HepG2 (cell line): Measurements from ENCODE around the gene PSAP. TPM values are rescaled to one million over a fixed set of nuclear protein-coding genes. Genes with fewer than 3 reads are reported as not detected.

ENCODE experiments used
- ATAC-seq: fragments of 200-7000 bp; cut with Tn5 transposase; 3 replicates; pipeline ENCODE4 v1.9.1; 2020; ENCODE audit warnings: mild to moderate bottlenecking, moderate library complexity
- BruUV-seq: library from RNA; stranded (reverse); fragments of 400-500 nt; replicated peaks from 2 replicates; lab custom pipeline; 2021; lab: Mats Ljungman, UMichigan
- CTCF ChIA-PET: fragments of 300-600 bp; formaldehyde crosslinking; extraction: SDS; loops from one replicate; lab custom pipeline; 2021; ENCODE audit warnings: low total read pairs, inconsistent platforms, low intra/inter-chr PET ratio; lab: Yijun Ruan, JAX
- POLR2A ChIA-PET: fragments of 350-600 bp; sonication (Branson Sonifier 250); formaldehyde crosslinking; loops from one replicate; lab custom pipeline; 2020; ENCODE audit warnings: antibody characterized with exemption, inconsistent platforms; lab: Yijun Ruan, JAX
- DNase-seq: peaks from one replicate; pipeline ENCODE4 v3.0.0-alpha.2; 2015; ENCODE audit warnings: low spot score
- FAIRE-seq: peaks from 3 replicates; lab custom pipeline; 2011; peaks lifted over from hg19 to GRCh38; lab: Jason Lieb, UNC
- H2AFZ ChIP-seq: one replicate; pipeline ENCODE4 v1.6.1; 2011; ENCODE audit warnings: low read length, inconsistent platforms
- H3K27ac ChIP-seq: fragments of 300-600 bp; 3 replicates; pipeline ENCODE4 v1.8.0; 2011; ENCODE audit warnings: mixed run types, mild to moderate bottlenecking, mixed read lengths, low read length, inconsistent platforms; ENCODE audit not compliant: insufficient read depth; ENCODE audit errors: extremely low read length
- H3K27me3 ChIP-seq, 2 experiments: fragments of 200-600 bp in 1 of 2; 2 replicates in 1 of 2; 3 replicates in 1 of 2; pipeline versions ENCODE4 v1.6.0 to v1.8.0; 2011; ENCODE audit warnings: low read length in 2 of 2, mild to moderate bottlenecking in 2 of 2, moderate library complexity in 2 of 2, inconsistent platforms in 1 of 2; ENCODE audit not compliant: insufficient read depth in 2 of 2, control insufficient read depth in 1 of 2
- H3K36me3 ChIP-seq, 2 experiments: fragments of 200-600 bp in 1 of 2; replicated peaks in 1 of 2; 2 replicates in 1 of 2; 3 replicates in 1 of 2; pipeline versions ENCODE4 v1.5.1 to v1.8.0; 2011; ENCODE audit warnings: low read length in 2 of 2, inconsistent platforms in 1 of 2; ENCODE audit not compliant: insufficient read depth in 2 of 2, control insufficient read depth in 1 of 2
- H3K4me1 ChIP-seq: 2 replicates; pipeline ENCODE4 v1.5.1; 2012; ENCODE audit warnings: low read length, inconsistent platforms; ENCODE audit not compliant: insufficient read depth
- H3K4me2 ChIP-seq: 2 replicates; pipeline ENCODE4 v1.6.0; 2011; ENCODE audit warnings: low read depth, low read length, inconsistent platforms
- H3K4me3 ChIP-seq, 3 experiments: fragments of 200-600 bp in 1 of 3; sonication (generic), shearing (Covaris generic) in 1 of 3; replicated peaks in 1 of 3; 2 replicates each; pipeline ENCODE4 v1.5.1; 2011 to 2016; ENCODE audit warnings: low read length in 3 of 3, inconsistent platforms in 2 of 3, low read depth in 2 of 3, mild to moderate bottlenecking in 2 of 3, control low read depth in 1 of 3, mixed read lengths in 1 of 3; ENCODE audit not compliant: insufficient read depth in 1 of 3
- H3K79me2 ChIP-seq: one replicate; pipeline ENCODE4 v1.6.1; 2011; ENCODE audit warnings: low read length, inconsistent platforms; ENCODE audit not compliant: insufficient read depth
- H3K9ac ChIP-seq: 2 replicates; pipeline ENCODE4 v1.6.0; 2011; ENCODE audit warnings: mild to moderate bottlenecking, low read depth, low read length, inconsistent platforms; ENCODE audit not compliant: insufficient read depth
- H3K9me3 ChIP-seq: 2 replicates; pipeline ENCODE4 v1.5.1; 2012; ENCODE audit warnings: mild to moderate bottlenecking, low read length
- H4K20me1 ChIP-seq: 2 replicates; pipeline ENCODE4 v1.6.0; 2011; ENCODE audit warnings: inconsistent platforms, mild to moderate bottlenecking, low read length, moderate library complexity; ENCODE audit not compliant: insufficient read depth
- MED8 ChIP-seq: sonication (generic); formaldehyde crosslinking; IDR thresholded peaks from 2 replicates; pipeline ENCODE4 v1.8.1; 2023; ENCODE audit warnings: mild to moderate bottlenecking, missing genetic modification reagents; ENCODE audit not compliant: insufficient replicate concordance
- NFKBIZ ChIP-seq: IDR thresholded peaks from 2 replicates; pipeline ENCODE4 v1.6.1; 2018; ENCODE audit warnings: missing genetic modification reagents, missing compliant biosample characterization
- NFYB ChIP-seq: sonication (generic); formaldehyde crosslinking; IDR thresholded peaks from 2 replicates; pipeline ENCODE4 v1.4.0; 2020; ENCODE audit warnings: missing genetic modification reagents
- NPAS2 ChIP-seq: sonication (generic); formaldehyde crosslinking; IDR thresholded peaks from 2 replicates; pipeline ENCODE4 v1.8.0; 2022; ENCODE audit warnings: mild to moderate bottlenecking, missing genetic modification reagents, borderline replicate concordance
- NR2F1 ChIP-seq, 2 experiments: fragments of 450-650 bp in 1 of 2; formaldehyde crosslinking in 1 of 2; IDR thresholded peaks; 2 replicates each; pipeline versions ENCODE4 v1.5.0 to v1.6.1; 2016 to 2020; ENCODE audit warnings: mild to moderate bottlenecking in 1 of 2, missing compliant biosample characterization in 1 of 2, missing genetic modification reagents in 1 of 2, moderate library complexity in 1 of 2
- TCF7 ChIP-seq: sonication (generic); IDR thresholded peaks from 2 replicates; pipeline ENCODE4 v1.6.1; 2016; ENCODE audit warnings: antibody characterized with exemption, low read depth
- ZNF17 ChIP-seq: sonication (generic); formaldehyde crosslinking; IDR thresholded peaks from 2 replicates; pipeline ENCODE4 v1.5.0; 2020; ENCODE audit warnings: mild to moderate bottlenecking, missing genetic modification reagents
- ZNF235 ChIP-seq: sonication (generic); formaldehyde crosslinking; IDR thresholded peaks from 2 replicates; pipeline ENCODE4 v1.8.1; 2023; ENCODE audit warnings: mild to moderate bottlenecking, missing genetic modification reagents, borderline replicate concordance
- ZNF552 ChIP-seq: sonication (generic); formaldehyde crosslinking; IDR thresholded peaks from 2 replicates; pipeline ENCODE4 v1.9.0; 2022; ENCODE audit warnings: missing genetic modification reagents, mild to moderate bottlenecking, borderline replicate concordance
- ZNF598 ChIP-seq: sonication (generic); formaldehyde crosslinking; IDR thresholded peaks from 2 replicates; pipeline ENCODE4 v1.5.1; 2020; ENCODE audit warnings: mild to moderate bottlenecking, missing genetic modification reagents, borderline replicate concordance
- ZNF780A ChIP-seq: sonication (generic); formaldehyde crosslinking; IDR thresholded peaks from 2 replicates; pipeline ENCODE4 v1.8.0; 2022; ENCODE audit warnings: mild to moderate bottlenecking, missing genetic modification reagents, moderate library complexity
- ZSCAN22 ChIP-seq: sonication (generic); formaldehyde crosslinking; IDR thresholded peaks from 2 replicates; pipeline ENCODE4 v1.4.0; 2020; ENCODE audit warnings: mild to moderate bottlenecking, missing genetic modification reagents
- WGBS: methylation state at CpG from one replicate; pipeline ENCODE4 v1.1.6; 2017; ENCODE audit warnings: low lambda C conversion rate; 5-methylcytosine and 5-hydroxymethylcytosine counted together
- in situ Hi-C: cut with HindIII; loops from 2 replicates; pipeline ENCODE4 v1.10.0; 2017; ENCODE audit warnings: low pct_unique_long_range_greater_than_20kb; ENCODE audit not compliant: extremely low pct_ligation_motif_present
- intact Hi-C: fragments of 100-400 bp; cut with micrococcal nuclease; formaldehyde crosslinking; loops from one replicate; pipeline ENCODE4 v1.10.0; 2022; ENCODE audit not compliant: unreplicated experiment
- polyA plus RNA-seq, 8 experiments: library from polyadenylated mRNA; depleted of rRNA in 3 of 8; stranded (reverse) in 7 of 8; unstranded in 1 of 8; fragments of >200 nt; fragmentation: Illumina TruSeq in 4 of 8; extraction: Trizol in 4 of 8; gene quantifications; 2 replicates each; pipeline versions ENCODE4 v1.2.1 to v1.2.3, GENCODE V29; 2011 to 2016; ENCODE audit warnings: low read depth in 4 of 8, missing spikeins in 1 of 8, mixed read lengths in 1 of 8; ENCODE audit not compliant: insufficient read depth in 1 of 8
- total RNA-seq, 5 experiments: library from RNA; depleted of rRNA; stranded (reverse); fragments of >200 nt; fragmentation: Illumina TruSeq; extraction: Trizol; gene quantifications; 2 replicates each; pipeline ENCODE4 v1.2.3, GENCODE V29; 2016; ENCODE audit warnings: low read depth in 1 of 5
- TF ChIP-seq, protein P1 (sequence below): sonication (generic); formaldehyde crosslinking; IDR thresholded peaks from 2 replicates; pipeline ENCODE4; 2020; ENCODE audit warnings: missing genetic modification reagents, mild to moderate bottlenecking, borderline replicate concordance
- TF ChIP-seq, protein P2 (sequence below): sonication (generic); formaldehyde crosslinking; IDR thresholded peaks from 2 replicates; pipeline ENCODE4 v1.8.0; 2022; ENCODE audit warnings: mild to moderate bottlenecking, missing genetic modification reagents; ENCODE audit not compliant: insufficient replicate concordance

Gene PSAP
- total and polyA plus RNA-seq, 2 of the 13 experiments (the other 11 are each of a cell fraction or from before 2014, with no cell fraction given) = 323 to 643 TPM

DNA sequence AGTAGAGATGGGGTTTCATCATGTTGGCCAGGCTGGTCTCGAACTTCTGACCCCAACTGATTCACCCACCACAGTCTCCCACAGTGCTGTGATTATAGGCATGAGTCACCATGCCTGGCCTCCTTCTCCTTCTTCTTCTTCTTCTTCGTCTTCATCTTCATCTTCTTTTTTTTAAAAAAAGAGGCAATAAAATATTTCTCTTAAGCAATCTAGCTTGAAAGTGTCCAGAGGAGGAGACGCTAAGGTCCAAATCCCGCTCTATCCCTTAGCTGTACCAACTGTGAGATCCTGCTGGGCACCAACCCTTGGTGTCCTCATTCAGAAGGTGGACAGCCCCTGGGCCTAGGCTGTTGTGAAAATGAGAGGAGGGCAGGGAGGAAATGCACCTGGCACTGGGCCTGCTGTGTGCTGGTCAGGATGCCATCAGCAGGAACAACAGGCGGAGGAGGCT, 13.9 kb upstream of the PSAP start:
- no peaks in the 10 kb centered on the region for H3K79me2 ChIP-seq
- no peak overlapping the region for H3K4me3 ChIP-seq
- H3K9ac ChIP-seq = no peak overlapping the region
- in situ Hi-C loops = no loop called here
- H2AFZ ChIP-seq = no peak overlapping the region
- H3K27ac ChIP-seq = no peak overlapping the region
- ATAC-seq = no peak
- H3K36me3 ChIP-seq = no peaks in the 10 kb centered on the region
- CTCF ChIA-PET = no interaction called here
- no peak for DNase-seq
- 56% methylated on average over 5 of the region's 5 CpGs for WGBS
- H4K20me1 ChIP-seq = no peaks in the 10 kb centered on the region
- H3K9me3 ChIP-seq = no peaks in the 10 kb centered on the region
- peaks cover 36% of the 10 kb centered on the region for H3K4me1 ChIP-seq
- H3K27me3 ChIP-seq = no peaks in the 10 kb centered on the region
- H3K4me2 ChIP-seq = no peak overlapping the region
- no peak for FAIRE-seq
- no TSS peak for BruUV-seq
- POLR2A ChIA-PET = no interaction called here
- intact Hi-C loops = no loop called here
- TF ChIP-seq, protein P1, sequence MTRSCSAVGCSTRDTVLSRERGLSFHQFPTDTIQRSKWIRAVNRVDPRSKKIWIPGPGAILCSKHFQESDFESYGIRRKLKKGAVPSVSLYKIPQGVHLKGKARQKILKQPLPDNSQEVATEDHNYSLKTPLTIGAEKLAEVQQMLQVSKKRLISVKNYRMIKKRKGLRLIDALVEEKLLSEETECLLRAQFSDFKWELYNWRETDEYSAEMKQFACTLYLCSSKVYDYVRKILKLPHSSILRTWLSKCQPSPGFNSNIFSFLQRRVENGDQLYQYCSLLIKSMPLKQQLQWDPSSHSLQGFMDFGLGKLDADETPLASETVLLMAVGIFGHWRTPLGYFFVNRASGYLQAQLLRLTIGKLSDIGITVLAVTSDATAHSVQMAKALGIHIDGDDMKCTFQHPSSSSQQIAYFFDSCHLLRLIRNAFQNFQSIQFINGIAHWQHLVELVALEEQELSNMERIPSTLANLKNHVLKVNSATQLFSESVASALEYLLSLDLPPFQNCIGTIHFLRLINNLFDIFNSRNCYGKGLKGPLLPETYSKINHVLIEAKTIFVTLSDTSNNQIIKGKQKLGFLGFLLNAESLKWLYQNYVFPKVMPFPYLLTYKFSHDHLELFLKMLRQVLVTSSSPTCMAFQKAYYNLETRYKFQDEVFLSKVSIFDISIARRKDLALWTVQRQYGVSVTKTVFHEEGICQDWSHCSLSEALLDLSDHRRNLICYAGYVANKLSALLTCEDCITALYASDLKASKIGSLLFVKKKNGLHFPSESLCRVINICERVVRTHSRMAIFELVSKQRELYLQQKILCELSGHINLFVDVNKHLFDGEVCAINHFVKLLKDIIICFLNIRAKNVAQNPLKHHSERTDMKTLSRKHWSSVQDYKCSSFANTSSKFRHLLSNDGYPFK (CRISPR knock-in tag) = no peak
- TF ChIP-seq NFKBIZ (CRISPR knock-in tag) = no peak
- no peak for TF ChIP-seq ZNF17
- TF ChIP-seq NR2F1 (CRISPR knock-in tag; IDR thresholded peaks at IDR 0.05) = no peak
- no peak for TF ChIP-seq ZNF552 (CRISPR knock-in tag)
- TF ChIP-seq MED8 (CRISPR knock-in tag) = no peak
- TF ChIP-seq, protein P2, sequence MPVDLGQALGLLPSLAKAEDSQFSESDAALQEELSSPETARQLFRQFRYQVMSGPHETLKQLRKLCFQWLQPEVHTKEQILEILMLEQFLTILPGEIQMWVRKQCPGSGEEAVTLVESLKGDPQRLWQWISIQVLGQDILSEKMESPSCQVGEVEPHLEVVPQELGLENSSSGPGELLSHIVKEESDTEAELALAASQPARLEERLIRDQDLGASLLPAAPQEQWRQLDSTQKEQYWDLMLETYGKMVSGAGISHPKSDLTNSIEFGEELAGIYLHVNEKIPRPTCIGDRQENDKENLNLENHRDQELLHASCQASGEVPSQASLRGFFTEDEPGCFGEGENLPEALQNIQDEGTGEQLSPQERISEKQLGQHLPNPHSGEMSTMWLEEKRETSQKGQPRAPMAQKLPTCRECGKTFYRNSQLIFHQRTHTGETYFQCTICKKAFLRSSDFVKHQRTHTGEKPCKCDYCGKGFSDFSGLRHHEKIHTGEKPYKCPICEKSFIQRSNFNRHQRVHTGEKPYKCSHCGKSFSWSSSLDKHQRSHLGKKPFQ = no peak
- no peak for TF ChIP-seq ZNF780A (CRISPR knock-in tag)
- TF ChIP-seq ZNF235 (CRISPR knock-in tag) = no peak
- no peak for TF ChIP-seq ZSCAN22 (CRISPR knock-in tag)
- no peak for TF ChIP-seq NPAS2 (CRISPR knock-in tag)
- no peak for TF ChIP-seq NFYB (CRISPR knock-in tag)
- no peak for TF ChIP-seq TCF7
- TF ChIP-seq ZNF598 = no peak
